Activated CD4-positive, alpha-beta T cell treated with anti-CD3 and anti-CD28 coated beads, Interleukin-2, Interleukin-4, amounts not matched to agents 100 ng/mL and 50 ng/mL, durations not matched to agents 16 hours and 8 hours (primary cell): ENCODE results near the gene HOXC6.
"Not testable (repeated sequence)": the region's sequence is repeated elsewhere in the genome, so short reads cannot be mapped to it uniquely, and the experiment has no call there.

Source experiments
- DNase-seq: peaks from one replicate; pipeline ENCODE4 v3.0.0-alpha.2; 2020; ENCODE audit warnings: low spot score

Gene HOXC6

GRCh38 chr12:54058128-54058768 is 30.0 kb downstream of the HOXC6 start:
- DNase-seq = no peak

DNA sequence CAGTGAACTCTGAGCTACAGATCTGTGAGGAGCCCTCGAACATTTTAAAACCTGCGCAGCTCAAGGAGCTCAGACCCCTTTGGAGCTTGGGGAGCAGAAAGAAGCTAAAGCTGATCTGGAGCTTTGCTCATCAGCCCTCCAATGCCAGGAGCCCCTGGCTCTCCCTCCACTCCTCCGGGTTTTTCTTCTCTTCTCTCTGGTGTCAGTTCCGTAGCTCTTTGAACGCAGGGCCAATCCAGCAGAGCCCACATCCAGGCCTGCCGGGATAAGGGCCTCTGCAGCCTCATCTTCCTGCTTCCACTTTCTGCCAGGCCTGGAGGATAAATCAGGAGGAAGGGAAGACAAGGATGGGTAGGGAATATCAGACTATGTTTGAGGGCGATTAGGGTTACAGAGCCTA is 31.4 kb downstream of the HOXC6 start:
- no peak for DNase-seq

DNA sequence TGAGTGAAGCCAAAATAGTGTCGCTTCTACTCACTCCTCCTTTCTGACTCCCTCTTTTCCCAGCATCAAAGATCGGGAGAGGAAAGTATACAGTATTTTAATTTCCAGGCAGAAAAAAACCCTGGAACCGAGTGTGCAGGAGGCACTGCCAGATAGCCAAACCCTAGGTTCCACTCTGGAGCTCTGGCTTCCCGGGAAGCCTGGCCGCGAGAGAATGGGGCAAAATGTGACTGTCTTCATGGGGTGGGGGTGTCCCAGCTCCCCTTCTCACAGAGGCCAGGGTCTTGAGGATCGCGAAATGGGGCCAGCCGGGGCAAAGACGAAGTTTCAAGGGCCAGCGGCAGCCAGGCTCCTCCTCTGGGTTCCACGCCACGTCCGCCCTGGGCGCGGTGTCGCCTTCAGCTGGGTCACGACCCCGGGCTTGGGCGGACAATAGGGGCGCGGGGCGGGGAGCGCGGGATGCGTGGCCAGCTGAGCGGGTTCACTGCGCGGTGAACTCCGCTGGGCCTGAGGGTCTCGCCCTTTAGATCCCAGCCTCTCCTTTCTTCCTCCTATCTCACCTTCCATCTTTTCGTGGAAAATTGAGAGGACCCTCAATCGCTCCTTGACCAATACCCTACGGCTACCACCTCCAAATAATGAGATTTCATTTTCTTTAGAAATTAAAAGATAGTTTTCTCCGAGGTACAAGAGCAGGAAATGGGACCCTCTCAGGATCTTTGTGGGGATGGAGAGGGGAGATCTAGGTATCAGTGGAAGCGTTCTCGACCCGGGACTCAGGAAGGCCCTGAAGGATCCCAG is 32.1 kb downstream of the HOXC6 start:
- no peak for DNase-seq

- no peak for DNase-seq
Measured at GRCh38 chr12:54060975-54061778, 32.9 kb downstream of the HOXC6 start.

DNA sequence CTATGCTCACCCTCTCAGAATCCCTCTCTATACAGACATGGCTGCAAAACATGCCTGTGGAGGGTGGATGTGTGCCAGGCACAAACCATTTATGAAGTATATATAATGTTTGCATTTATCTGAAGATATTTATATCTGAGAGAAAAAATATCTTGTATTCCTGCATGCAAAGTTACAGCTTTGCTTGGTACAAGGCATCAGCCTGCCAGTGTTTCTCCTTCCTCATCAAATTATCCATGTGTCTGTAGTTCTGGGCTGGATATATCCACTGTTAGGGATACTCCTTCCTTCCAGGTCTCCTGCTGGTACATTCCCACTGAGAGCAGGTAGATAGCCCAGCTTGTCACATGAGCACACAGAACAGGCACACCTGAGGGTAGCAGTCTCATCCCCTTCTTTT is 37.4 kb downstream of the HOXC6 start:
- DNase-seq = no peak

DNA sequence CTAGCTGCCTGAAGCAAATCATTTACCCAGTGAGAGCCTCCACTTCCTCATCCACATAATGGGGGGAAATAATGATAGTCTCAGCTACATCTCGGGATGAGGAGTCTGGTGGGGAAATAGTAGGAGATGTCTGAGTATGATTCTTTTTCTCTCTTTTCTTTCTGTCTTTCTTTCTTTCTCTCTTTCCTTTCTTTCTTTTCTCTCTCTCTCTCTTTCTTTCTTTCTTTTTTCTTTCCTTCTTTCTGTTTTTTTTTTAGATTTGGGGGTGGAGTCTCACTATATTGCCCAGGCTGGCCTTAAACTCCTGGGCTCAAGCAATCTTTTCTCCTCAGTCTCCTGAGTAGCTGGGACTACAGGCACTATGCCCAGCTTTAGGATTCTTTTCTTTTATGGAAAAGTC is 38.2 kb downstream of the HOXC6 start:
- no peak for DNase-seq

DNA sequence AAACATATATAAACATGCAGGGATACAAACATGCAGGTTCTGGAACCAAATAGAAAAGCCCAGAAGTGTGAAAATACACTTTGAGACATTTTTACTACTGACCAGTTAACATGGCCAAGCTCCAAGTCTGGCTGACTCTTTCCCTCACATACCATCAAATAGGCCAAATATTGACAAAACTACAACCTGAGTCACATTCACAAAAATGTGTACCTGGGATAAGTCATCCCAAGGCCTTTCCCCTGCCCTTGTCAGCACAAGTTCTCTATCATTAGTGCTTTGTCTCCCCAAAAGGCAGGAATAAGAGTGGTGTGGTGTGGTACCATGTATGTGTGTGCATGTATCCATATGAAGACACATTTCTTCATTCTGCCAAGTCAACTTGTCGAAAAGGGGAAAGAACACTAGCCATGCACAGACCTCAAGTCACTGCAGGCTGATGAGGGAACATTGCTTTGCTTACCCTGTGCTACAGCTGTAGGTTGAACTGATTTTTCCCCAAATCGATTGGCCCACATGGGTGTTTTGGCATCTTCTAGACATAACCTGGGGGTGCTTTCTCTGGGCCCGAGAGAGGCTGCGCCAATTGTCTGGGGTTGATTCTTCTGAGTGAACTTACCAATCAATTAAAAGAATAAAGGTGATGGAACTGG is 40.3 kb downstream of the HOXC6 start:
- no peak for DNase-seq

DNA sequence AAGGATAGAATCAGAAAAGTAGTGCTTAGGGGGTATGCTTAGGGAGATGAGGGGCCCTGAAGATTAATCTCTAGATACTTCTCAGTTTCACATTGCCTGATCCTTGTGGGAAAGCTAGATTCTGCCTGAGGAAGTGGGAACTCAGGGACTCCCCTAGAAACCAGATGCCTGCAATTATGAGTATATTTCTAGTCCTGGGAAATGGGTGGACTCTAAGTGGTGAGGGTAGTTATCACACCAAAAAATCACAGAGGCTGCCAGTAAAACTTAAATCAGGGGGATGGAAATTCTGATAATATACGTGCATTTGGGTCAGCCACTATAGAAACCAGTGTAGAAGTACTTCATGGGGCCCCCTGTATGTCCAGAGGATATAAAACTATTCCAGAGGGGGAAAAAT is 43.7 kb downstream of the HOXC6 start:
- no peak for DNase-seq

GRCh38 chr12:54074308-54074707 is 46.1 kb downstream of the HOXC6 start:
- DNase-seq = no peak

- DNase-seq = no peak
Measured at GRCh38 chr12:54075409-54075808, 47.2 kb downstream of the HOXC6 start.

DNA sequence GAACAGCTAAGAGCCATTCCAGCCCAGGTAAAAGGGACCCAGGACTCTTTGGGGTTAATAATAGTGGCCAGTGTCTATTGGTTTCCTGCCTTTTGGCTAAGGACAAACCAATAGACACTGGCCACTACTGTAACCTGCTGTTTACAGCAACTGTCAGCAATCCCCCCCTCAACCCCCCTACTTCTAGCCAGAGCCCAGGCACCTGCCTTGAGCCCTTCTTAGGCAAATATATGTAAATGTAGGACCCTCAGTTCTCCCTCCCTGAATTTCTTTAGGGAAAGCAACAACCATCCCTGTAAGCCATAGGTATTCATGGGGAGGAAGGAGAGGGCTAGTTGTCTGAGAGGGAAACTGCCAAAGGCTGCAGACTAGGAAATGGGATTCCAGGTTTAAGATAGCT is 47.7 kb downstream of the HOXC6 start:
- DNase-seq = no peak

- not testable (repeated sequence) for DNase-seq
Measured at GRCh38 chr12:54077843-54078242, 49.6 kb downstream of the HOXC6 start.

DNA sequence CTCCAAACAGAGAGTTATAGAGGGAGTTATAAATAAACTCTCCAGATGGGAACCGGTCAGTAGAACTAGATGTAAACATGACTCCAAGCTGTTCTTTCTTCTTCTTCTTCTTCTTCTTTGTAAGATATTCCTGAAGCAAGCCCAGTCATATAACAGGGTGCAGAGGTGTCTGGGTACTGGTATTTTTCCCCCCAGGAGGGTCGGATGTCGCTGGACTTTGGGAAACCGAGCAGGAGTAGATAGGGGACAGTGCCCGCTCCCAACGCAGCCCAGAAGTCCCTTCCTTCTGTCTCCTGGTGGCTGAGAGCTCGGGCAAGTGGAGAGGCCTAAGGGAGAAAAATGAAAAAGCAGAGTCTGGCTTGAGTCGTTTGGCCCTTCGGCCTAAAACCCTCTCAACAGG is 50.9 kb downstream of the HOXC6 start:
- not testable (repeated sequence) for DNase-seq
